K562 (cell line): ENCODE results near the gene ZSCAN22. TPM values are rescaled to one million over a fixed set of nuclear protein-coding genes. Genes with fewer than 3 reads are reported as not detected.

Experiments used
- ATAC-seq: fragments of 200-7000 bp; cut with Tn5 transposase; 3 replicates; pipeline ENCODE4 v1.9.1; 2020; ENCODE audit warnings: moderate library complexity
- BruUV-seq: library from RNA; stranded (reverse); fragments of 400-500 nt; replicated peaks from 2 replicates; lab custom pipeline; 2021; lab: Mats Ljungman, UMichigan
- CTCF ChIA-PET: fragments of 300-600 bp; formaldehyde crosslinking; extraction: SDS; loops from one replicate; lab custom pipeline; 2021; ENCODE audit warnings: low intra/inter-chr PET ratio; lab: Yijun Ruan, JAX
- POLR2A ChIA-PET: fragments of 300-600, 350-650 bp; sonication (Branson Sonifier 250); formaldehyde crosslinking; extraction: SDS; loops from one replicate; lab custom pipeline; 2021; ENCODE audit warnings: antibody characterized with exemption, inconsistent platforms; lab: Yijun Ruan, JAX
- DNase-seq, 4 experiments: peaks; one replicate each; pipeline versions ENCODE4 v3.0.0 to v3.0.0-alpha.2; 2011 to 2018; ENCODE audit warnings: low spot score in 3 of 4, mixed read lengths in 3 of 4; ENCODE audit errors: extremely low read depth in 1 of 4
- FAIRE-seq: peaks from 2 replicates; lab custom pipeline; 2011; peaks lifted over from hg19 to GRCh38; lab: Jason Lieb, UNC
- H2AFZ ChIP-seq: 2 replicates; pipeline ENCODE4 v1.6.0; 2011; ENCODE audit warnings: low read depth, low read length, control low read depth, inconsistent platforms
- H3K27ac ChIP-seq: fragments of 200-600 bp; 3 replicates; pipeline ENCODE4 v1.8.0; 2011; ENCODE audit warnings: low read depth, mild to moderate bottlenecking, control low read depth, inconsistent platforms, low read length, moderate library complexity, mixed read lengths; ENCODE audit errors: extremely low read depth
- H3K27me3 ChIP-seq, 2 experiments: fragments of 300-600 bp in 1 of 2; 2 replicates in 1 of 2; 3 replicates in 1 of 2; pipeline versions ENCODE4 v1.6.0 to v1.8.0; 2011; ENCODE audit warnings: inconsistent platforms in 2 of 2, low read length in 2 of 2, mild to moderate bottlenecking in 1 of 2, mixed read lengths in 1 of 2, moderate library complexity in 1 of 2; ENCODE audit not compliant: control insufficient read depth in 2 of 2, insufficient read depth in 2 of 2
- H3K36me3 ChIP-seq: fragments of 300-600 bp; 3 replicates; pipeline ENCODE4 v1.8.0; 2011; ENCODE audit warnings: mild to moderate bottlenecking, low read length, inconsistent platforms; ENCODE audit not compliant: control insufficient read depth, insufficient read depth
- H3K4me1 ChIP-seq, 2 experiments: fragments of 200-600 bp in 1 of 2; replicated peaks in 1 of 2; 2 replicates in 1 of 2; 3 replicates in 1 of 2; pipeline versions ENCODE4 v1.5.1 to v1.8.0; 2011; ENCODE audit warnings: inconsistent platforms in 2 of 2, low read length in 2 of 2, mild to moderate bottlenecking in 1 of 2, mixed read lengths in 1 of 2, moderate library complexity in 1 of 2; ENCODE audit not compliant: control insufficient read depth in 2 of 2, insufficient read depth in 2 of 2
- H3K4me2 ChIP-seq: 2 replicates; pipeline ENCODE4 v1.6.1; 2011; ENCODE audit warnings: low read length, control low read depth, inconsistent platforms, mixed read lengths; ENCODE audit not compliant: insufficient read depth
- H3K4me3 ChIP-seq: fragments of 200-600 bp; sonication (generic), shearing (Covaris generic); 2 replicates; pipeline ENCODE4 v1.5.1; 2016; ENCODE audit warnings: control low read depth, inconsistent platforms
- H3K79me2 ChIP-seq: fragments of 200-600 bp; 3 replicates; pipeline ENCODE4 v1.8.0; 2011; ENCODE audit warnings: low read length, inconsistent platforms; ENCODE audit not compliant: control insufficient read depth, insufficient read depth
- H3K9ac ChIP-seq, 2 experiments: 2 replicates each; pipeline versions ENCODE4 v1.6.0 to v1.6.1; 2011; ENCODE audit warnings: low read depth in 2 of 2, low read length in 2 of 2, control low read depth in 1 of 2, inconsistent platforms in 1 of 2, mild to moderate bottlenecking in 1 of 2, mixed read lengths in 1 of 2; ENCODE audit not compliant: insufficient read depth in 1 of 2
- H3K9me1 ChIP-seq: one replicate; pipeline ENCODE4 v1.6.0; 2011; ENCODE audit warnings: inconsistent platforms, mild to moderate bottlenecking, low read length, moderate library complexity; ENCODE audit not compliant: control insufficient read depth, insufficient read depth
- H3K9me3 ChIP-seq: replicated peaks from 2 replicates; pipeline ENCODE4 v1.5.1; 2011; ENCODE audit warnings: low read depth, low read length, inconsistent platforms; ENCODE audit not compliant: control insufficient read depth, insufficient read depth
- H4K20me1 ChIP-seq: replicated peaks from 2 replicates; pipeline ENCODE4 v1.6.1; 2011; ENCODE audit warnings: low read length, inconsistent platforms, mixed read lengths; ENCODE audit not compliant: control insufficient read depth, insufficient read depth
- CREB1 ChIP-seq, 2 experiments: sonication (generic) in 1 of 2; formaldehyde crosslinking in 1 of 2; IDR thresholded peaks; 2 replicates each; pipeline versions ENCODE4 v1.6.1 to v1.8.0; 2012 to 2022; ENCODE audit warnings: inconsistent platforms in 1 of 2, mild to moderate bottlenecking in 1 of 2, missing genetic modification reagents in 1 of 2, moderate library complexity in 1 of 2
- HDGF ChIP-seq: fragments of 450-650 bp; IDR thresholded peaks from 2 replicates; pipeline ENCODE4 v1.6.1; 2016
- MTA2 ChIP-seq: fragments of 450-650 bp; IDR thresholded peaks from 2 replicates; pipeline ENCODE4 v1.6.1; 2016; ENCODE audit warnings: low read depth
- PHF8 ChIP-seq: fragments of 200-600 bp; sonication (generic); IDR thresholded peaks from 2 replicates; pipeline ENCODE4 v1.6.1; 2012; ENCODE audit warnings: mixed run types, mild to moderate bottlenecking, inconsistent platforms, low read length, moderate library complexity, borderline replicate concordance
- RAD51 ChIP-seq: fragments of 450-650 bp; IDR thresholded peaks from 2 replicates; pipeline ENCODE4 v1.7.1; 2016; ENCODE audit warnings: low read depth, mild to moderate bottlenecking, borderline replicate concordance
- TRIM24 ChIP-seq, 2 experiments: fragments of 450-650 bp; IDR thresholded peaks; 2 replicates each; pipeline ENCODE4 v1.6.1; 2016
- ZBTB40 ChIP-seq, 2 experiments: fragments of 450-650 bp in 1 of 2; sonication (generic) in 1 of 2; formaldehyde crosslinking in 1 of 2; IDR thresholded peaks; 2 replicates each; pipeline versions ENCODE4 v1.7.1 to v1.9.0; 2016 to 2022; ENCODE audit warnings: inconsistent platforms in 1 of 2, mild to moderate bottlenecking in 1 of 2, missing genetic modification reagents in 1 of 2
- ZFP30 ChIP-seq: fragments of 250-450 bp; sonication (Bioruptor Pico); IDR thresholded peaks from 2 replicates; pipeline ENCODE4 v1.8.0; 2022; ENCODE audit warnings: moderate library complexity, mild to moderate bottlenecking, inconsistent platforms, borderline replicate concordance
- ZNF184 ChIP-seq: sonication (generic); formaldehyde crosslinking; IDR thresholded peaks from 2 replicates; pipeline ENCODE4 v1.5.0; 2020; ENCODE audit warnings: missing genetic modification reagents
- ZNF282 ChIP-seq: sonication (generic); formaldehyde crosslinking; IDR thresholded peaks from 2 replicates; pipeline ENCODE4 v1.8.1; 2023; ENCODE audit warnings: missing genetic modification reagents
- WGBS: fragments of 100-300 bp; shearing (Covaris generic); methylation state at CpG from one replicate; pipeline ENCODE4 v1.1.6; 2016; ENCODE audit warnings: low coverage, mixed read lengths; ENCODE audit not compliant: insufficient coverage; ENCODE audit errors: missing lambda C conversion rate; 5-methylcytosine and 5-hydroxymethylcytosine counted together
- in situ Hi-C: fragments of 300-500 bp; cut with MboI; formaldehyde crosslinking; loops from 4 replicates; pipeline ENCODE4 v1.15.0; 2018; ENCODE audit warnings: inconsistent platforms, mixed read lengths
- intact Hi-C: fragments of 100-400 bp; cut with micrococcal nuclease; formaldehyde crosslinking; loops from 2 replicates; pipeline ENCODE4 v1.14.2; 2022
- polyA plus RNA-seq, 8 experiments: library from polyadenylated mRNA; depleted of rRNA in 4 of 8; stranded (reverse) in 5 of 8; unstranded in 3 of 8; fragments of >200 nt; fragmentation: Nextera tagmentation in 2 of 8; fragmentation: Illumina TruSeq in 1 of 8; extraction: Ambion mirVana in 2 of 8; extraction: Trizol in 1 of 8; gene quantifications; 2 replicates each; pipeline versions ENCODE4 v1.2.1 to v1.2.3, GENCODE V29; 2011 to 2014; ENCODE audit warnings: inconsistent platforms in 1 of 8, missing spikeins in 1 of 8
- total RNA-seq, 7 experiments: library from RNA; depleted of rRNA in 6 of 7; stranded (reverse); fragments of >200 nt in 6 of 7; fragmentation: Illumina TruSeq in 2 of 7; extraction: Trizol in 2 of 7; gene quantifications; 2 replicates each; pipeline versions ENCODE4 v1.2.1 to v1.2.3, GENCODE V29; 2011 to 2021; ENCODE audit warnings: low replicate concordance in 1 of 7
- TF ChIP-seq, protein P1 (sequence below): fragments of 450-650 bp; formaldehyde crosslinking; IDR thresholded peaks from 2 replicates; pipeline ENCODE4 v1.4.0; 2020; ENCODE audit warnings: mild to moderate bottlenecking, mixed read lengths

Gene ZSCAN22
- total and polyA plus RNA-seq, 9 of the 15 experiments (the other 6 are each of a cell fraction or from before 2014, with no cell fraction given): 0.98 to 5.3 (median 3.0) TPM

- no TSS peak for BruUV-seq
- no peaks in the 10 kb centered on the region for H4K20me1 ChIP-seq
- peaks cover 9 to 13% of the 10 kb centered on the region in 2 experiments; a peak in 4 of 5 replicates for H3K4me1 ChIP-seq
- H3K4me3 ChIP-seq: no peak overlapping the region
- in situ Hi-C loops (no loop called here), intact Hi-C loops (no loop called here)
- H3K9me1 ChIP-seq: no peaks in the 10 kb centered on the region
- FAIRE-seq (no peak), DNase-seq (no peak), ATAC-seq (no peak)
- no peak overlapping the region for H3K4me2 ChIP-seq
- no peak overlapping the region for H3K9ac ChIP-seq
- H3K79me2 ChIP-seq: peaks cover 4% of the 10 kb centered on the region; the same call in 1 of the 3 replicates
- no peak overlapping the region for H3K27ac ChIP-seq
- H3K36me3 ChIP-seq: peaks cover 53% of the 10 kb centered on the region
- TF ChIP-seq ZNF282 (CRISPR knock-in tag): no peak
- no peak for TF ChIP-seq TRIM24 (IDR thresholded peaks at IDR 0.05)
- TF ChIP-seq ZBTB40 (IDR thresholded peaks at IDR 0.05): no peak
- no peak for TF ChIP-seq ZBTB40 (CRISPR knock-in tag; IDR thresholded peaks at IDR 0.05)
- no peak for TF ChIP-seq HDGF
- no peak for TF ChIP-seq RAD51
- no peak for TF ChIP-seq ZNF184
- no peak for TF ChIP-seq ZFP30 (CRISPR knock-in tag)
- no peak for TF ChIP-seq CREB1 (IDR thresholded peaks at IDR 0.05)
- TF ChIP-seq CREB1 (CRISPR knock-in tag; IDR thresholded peaks at IDR 0.05): no peak
- TF ChIP-seq PHF8: no peak
- TF ChIP-seq, protein P1, sequence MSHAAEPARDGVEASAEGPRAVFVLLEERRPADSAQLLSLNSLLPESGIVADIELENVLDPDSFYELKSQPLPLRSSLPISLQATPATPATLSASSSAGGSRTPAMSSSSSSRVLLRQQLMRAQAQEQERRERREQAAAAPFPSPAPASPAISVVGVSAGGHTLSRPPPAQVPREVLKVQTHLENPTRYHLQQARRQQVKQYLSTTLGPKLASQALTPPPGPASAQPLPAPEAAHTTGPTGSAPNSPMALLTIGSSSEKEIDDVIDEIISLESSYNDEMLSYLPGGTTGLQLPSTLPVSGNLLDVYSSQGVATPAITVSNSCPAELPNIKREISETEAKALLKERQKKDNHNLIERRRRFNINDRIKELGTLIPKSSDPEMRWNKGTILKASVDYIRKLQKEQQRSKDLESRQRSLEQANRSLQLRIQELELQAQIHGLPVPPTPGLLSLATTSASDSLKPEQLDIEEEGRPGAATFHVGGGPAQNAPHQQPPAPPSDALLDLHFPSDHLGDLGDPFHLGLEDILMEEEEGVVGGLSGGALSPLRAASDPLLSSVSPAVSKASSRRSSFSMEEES: no peak
- TF ChIP-seq MTA2: no peak
- POLR2A ChIA-PET: interaction anchor here (0.6 kb wide), 1 partner anchor 50 kb away, joined by 3 read pairs; no protein-coding TSS in a partner anchor
- 80% methylated on average over 3 of the region's 3 CpGs for WGBS
- CTCF ChIA-PET: no interaction called here
- H3K9me3 ChIP-seq: peaks cover 2% of the 10 kb centered on the region; the same call in 1 of the 2 replicates
- H2AFZ ChIP-seq: no peak overlapping the region
- no peaks in the 10 kb centered on the region for H3K27me3 ChIP-seq
These were observed 8.8 kb downstream of the ZSCAN22 start for GRCh38 chr19:58335630-58336029.
